ENCODE measurements around the gene PHOX2B.

The PHOX2B gene

DNA sequence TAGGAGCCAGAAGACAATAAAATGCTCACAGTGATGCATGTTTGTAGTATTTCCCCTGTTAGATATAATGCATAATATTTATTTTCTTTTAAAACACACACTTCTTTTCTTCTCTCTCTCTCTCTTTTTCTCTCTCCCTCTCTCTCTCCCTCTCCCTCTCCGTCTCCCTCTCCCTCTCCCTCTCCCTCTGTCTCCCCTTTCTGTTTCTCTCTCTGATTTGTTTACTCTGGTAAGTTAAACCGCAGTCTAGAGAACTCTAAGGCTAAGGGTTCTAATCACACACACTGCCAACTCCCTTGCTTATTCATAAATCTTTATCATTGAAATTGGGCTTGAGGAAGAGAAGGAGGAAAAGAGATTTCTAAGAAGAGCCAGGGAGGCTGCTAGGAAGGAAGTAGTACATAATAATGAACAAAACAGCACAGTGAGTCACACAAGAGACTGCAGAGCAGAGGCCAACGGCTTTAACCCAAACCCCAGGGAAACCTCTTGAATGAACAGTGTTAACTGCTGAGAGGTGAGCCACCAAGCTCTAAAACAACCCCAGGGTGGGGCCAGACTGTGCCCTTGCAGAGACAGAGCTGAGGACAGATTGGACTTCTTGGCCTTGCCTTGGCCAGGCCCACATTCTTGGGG is 9.1 kb upstream of the PHOX2B start:
- in situ Hi-C loops (cut with HindIII; ENCODE audit: low pct_unique_long_range_greater_than_20kb, low sequenced_read_pairs) = no loop called here
- DNase-seq (ENCODE audit: low read depth in 1 of 2, low spot score in 1 of 2) = no peak
- TF ChIP-seq JUND (IDR thresholded peaks at IDR 0.05; ENCODE audit: low read depth) = no peak

DNA sequence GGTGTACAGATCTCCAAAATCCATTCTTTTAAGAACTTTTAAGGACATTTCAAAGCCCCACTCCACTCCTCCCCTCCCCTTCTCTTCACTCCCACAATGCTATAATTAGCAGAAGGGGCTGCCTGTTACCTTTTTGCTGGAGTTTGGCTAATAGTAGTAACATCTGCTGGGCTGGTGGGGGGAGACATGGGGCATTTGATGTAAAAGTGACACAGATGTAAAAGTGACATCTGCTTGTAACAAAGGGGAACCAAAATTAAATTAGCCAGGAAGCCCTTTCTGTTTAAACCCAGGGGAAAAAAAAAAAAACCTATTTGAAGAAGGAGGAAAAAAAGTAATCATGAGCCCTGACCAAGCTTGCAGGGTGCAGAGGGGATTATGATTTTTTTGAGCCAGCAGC is 5.4 kb upstream of the PHOX2B start:
- TF ChIP-seq JUND (IDR thresholded peaks at IDR 0.05; ENCODE audit: low read depth) = no peak

DNA sequence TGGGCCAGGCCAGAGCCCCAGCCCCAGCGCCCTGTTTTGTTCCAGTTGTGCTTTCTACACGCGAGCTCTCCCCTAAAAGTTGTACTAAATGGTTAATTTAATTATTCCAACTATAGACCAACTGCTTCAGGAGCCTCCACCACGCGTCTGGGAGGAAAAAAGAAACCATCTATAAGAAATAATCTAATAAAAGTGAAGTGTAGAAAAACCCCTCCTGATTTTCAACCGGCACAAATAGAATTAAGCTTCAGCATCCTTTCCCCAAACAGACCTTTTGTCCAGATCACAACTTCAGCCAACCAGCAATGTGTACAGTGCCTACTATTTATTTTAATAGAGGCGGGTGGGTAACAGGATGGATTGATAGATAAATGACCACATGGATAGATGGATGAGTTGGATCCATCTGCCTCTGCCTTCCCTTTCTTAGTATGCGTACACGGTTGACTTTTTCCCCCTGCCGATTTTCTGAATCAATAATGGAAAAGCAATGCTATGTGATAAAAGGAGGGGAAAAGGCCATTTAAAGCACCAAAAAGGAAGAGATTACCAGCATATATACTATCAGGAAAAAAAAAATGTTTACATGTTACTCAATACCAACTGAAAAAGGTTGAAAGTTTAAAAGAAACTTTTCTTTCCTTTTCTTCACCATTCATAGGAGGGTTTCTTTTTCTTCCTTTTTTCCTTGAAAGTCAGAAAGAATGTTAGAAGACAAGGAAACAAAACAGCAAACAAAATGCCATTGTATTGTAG is 3.7 kb upstream of the PHOX2B start:
- in situ Hi-C loops (cut with HindIII; ENCODE audit: low pct_unique_long_range_greater_than_20kb, low sequenced_read_pairs) = no loop called here

More for the DNA sequence above, 5.4 kb upstream of the PHOX2B start:
- in situ Hi-C loops (cut with HindIII; ENCODE audit: low pct_unique_long_range_greater_than_20kb, low sequenced_read_pairs) = no loop called here
- no peak for DNase-seq (ENCODE audit: low read depth in 1 of 2, low spot score in 1 of 2)

DNA sequence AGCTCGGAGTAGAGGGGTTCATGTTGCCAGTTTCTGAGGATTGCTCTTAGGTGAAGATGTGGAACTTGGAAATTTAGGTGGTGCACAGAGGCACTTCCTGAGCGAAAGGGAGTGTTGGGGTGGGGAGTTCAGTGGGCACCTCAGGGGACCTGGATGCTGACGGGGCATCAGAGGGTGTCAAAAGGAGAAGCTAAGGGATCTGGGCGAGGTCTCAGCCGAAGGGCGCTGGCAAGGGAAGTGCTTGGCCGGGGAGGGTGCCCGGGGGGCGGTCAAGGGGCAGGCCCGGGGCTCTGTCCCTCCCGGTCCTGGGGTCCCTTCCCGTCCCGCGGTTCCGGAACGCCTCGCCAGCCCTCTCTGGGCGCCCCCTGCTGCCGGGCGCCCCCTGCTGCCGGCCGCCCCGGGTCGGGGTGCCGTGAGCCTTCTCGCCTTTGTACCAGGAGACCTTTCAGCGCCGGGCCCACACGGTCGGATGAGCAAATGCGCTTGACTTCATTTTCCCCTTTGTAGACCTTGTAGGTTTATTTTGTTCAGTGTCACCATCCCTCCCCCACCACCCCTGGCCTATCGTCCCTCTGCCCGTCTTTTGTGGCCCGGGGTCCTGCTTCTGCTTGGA is 3.0 kb upstream of the PHOX2B start:
- in situ Hi-C loops (cut with HindIII; ENCODE audit: low pct_unique_long_range_greater_than_20kb, low sequenced_read_pairs) = no loop called here
- no peak for TF ChIP-seq JUND (IDR thresholded peaks at IDR 0.05; ENCODE audit: low read depth)
- DNase-seq (ENCODE audit: low read depth in 1 of 2, low spot score in 1 of 2) = no peak

More for the DNA sequence above, 3.7 kb upstream of the PHOX2B start:
- TF ChIP-seq JUND (IDR thresholded peaks at IDR 0.05; ENCODE audit: low read depth) = no peak
- DNase-seq (ENCODE audit: low read depth in 1 of 2, low spot score in 1 of 2) = no peak

DNA sequence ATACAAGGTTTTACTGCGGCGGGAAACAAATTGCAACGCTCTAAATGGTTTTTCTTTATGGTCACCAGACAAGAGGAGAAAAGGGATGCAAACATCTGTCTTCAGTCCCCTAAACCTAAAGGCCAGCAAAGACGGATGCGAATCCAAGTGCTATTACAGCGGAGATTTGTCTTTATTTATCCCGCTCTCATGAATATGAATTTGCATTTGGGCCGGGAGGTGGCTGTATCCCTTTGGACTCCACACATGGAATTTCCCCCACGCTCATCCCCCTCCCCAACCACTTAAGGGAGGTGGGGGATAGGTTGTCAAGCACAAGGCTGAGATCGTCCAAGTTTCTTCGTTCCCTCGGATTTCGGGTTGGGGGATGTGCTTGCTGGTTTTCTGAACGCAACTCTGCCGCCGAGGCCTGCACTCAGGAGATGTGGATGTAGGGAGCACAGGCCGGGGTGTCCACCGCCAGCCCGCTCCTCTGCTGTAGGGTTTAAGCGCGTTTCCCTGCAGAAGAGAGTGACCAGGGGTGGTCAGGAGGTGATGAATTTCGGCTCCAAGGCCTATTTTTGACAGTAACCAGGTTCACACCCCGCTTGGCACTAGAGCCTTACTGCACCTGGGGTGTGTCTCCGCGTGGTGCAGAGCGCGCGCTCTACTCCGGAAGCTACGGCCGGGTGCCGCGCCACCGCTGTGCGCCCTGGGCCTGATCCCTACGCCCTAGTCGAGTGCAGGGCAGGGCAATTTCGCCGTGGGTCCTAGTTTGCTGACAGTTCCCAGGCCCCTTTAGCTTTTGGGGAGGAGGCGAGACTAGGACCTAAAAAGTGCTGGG is 2.3 kb upstream of the PHOX2B start:
- no peak for TF ChIP-seq JUND (IDR thresholded peaks at IDR 0.05; ENCODE audit: low read depth)
- in situ Hi-C loops (cut with HindIII; ENCODE audit: low pct_unique_long_range_greater_than_20kb, low sequenced_read_pairs) = no loop called here
- DNase-seq (ENCODE audit: low read depth in 1 of 2, low spot score in 1 of 2) = no peak

DNA sequence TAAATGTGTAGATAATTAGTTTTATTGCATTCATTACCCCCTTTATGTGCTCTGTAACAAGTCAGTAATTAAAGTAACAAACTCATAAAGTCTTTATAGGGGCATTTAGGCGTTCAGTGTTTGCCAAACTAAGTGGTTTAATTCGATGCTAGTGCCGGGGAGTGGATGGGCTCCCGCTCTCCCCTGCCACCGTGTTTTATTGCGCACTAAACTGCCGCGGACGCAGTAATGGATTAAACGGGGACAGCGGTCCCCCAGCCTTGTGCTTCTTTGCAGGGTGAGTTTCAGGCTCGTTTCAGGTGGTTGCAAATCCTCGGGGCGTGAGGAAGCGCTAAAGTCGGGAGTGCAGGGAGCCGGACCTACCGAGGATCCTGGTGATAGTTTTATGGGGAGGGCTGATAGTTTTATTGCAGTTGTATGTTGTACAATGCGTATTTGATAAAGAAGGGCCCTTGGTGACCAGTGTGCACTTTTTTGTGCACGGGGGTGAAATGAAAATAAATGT is 1.6 kb upstream of the PHOX2B start:
- in situ Hi-C loops (cut with HindIII; ENCODE audit: low pct_unique_long_range_greater_than_20kb, low sequenced_read_pairs) = no loop called here
- DNase-seq (ENCODE audit: low read depth in 1 of 2, low spot score in 1 of 2) = no peak
- no peak for TF ChIP-seq JUND (IDR thresholded peaks at IDR 0.05; ENCODE audit: low read depth)

DNA sequence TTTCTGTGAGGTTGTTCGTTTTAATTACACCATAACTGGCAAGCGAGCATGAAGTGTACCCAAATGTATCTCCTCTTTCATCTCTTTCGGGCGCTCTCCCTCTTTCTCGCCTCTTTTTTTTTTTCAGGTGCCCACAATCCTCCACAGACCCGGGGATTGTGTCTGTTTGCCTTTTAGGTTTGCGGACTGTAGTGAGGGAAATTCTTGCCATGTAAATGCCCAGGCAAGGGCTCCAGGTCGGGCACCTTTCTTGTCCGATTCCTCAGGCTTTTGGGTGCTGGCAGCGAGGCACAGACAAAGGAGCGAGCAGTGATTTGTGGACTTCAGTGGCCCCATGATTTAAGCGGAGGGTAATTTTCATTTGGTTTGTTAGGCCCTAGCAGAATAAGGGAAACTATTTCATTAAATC is 1.1 kb upstream of the PHOX2B start:
- TF ChIP-seq JUND (IDR thresholded peaks at IDR 0.05; ENCODE audit: low read depth) = no peak
- DNase-seq (ENCODE audit: low read depth in 1 of 2, low spot score in 1 of 2) = no peak
- in situ Hi-C loops (cut with HindIII; ENCODE audit: low pct_unique_long_range_greater_than_20kb, low sequenced_read_pairs) = no loop called here

DNA sequence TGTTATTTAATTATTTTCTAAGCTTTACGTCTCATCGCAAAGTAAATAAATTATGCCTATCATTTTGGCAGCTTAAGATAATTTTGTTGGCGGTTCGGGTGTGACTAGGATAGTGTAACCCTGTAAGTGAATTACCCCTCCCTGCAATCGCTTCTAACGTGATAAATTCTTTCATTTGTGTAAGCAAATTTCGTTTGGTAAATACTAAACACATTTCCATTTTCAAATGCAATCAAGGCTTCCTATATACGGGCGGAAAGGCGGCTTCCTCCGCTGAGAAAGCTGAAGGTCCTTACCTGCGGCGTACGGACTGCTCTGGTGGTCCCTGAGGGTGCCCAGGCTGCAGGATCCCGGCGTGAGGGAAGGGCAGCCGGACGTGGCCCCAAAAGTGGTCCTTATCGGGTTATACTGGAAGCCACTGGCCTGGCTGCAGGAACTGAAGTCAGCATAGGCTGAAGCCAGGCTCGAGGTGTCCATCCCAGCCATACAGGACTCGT is 403 bp downstream of the PHOX2B start:
- in situ Hi-C loops (cut with HindIII; ENCODE audit: low pct_unique_long_range_greater_than_20kb, low sequenced_read_pairs) = no loop called here
- no peak for DNase-seq (ENCODE audit: low read depth in 1 of 2, low spot score in 1 of 2)

DNA sequence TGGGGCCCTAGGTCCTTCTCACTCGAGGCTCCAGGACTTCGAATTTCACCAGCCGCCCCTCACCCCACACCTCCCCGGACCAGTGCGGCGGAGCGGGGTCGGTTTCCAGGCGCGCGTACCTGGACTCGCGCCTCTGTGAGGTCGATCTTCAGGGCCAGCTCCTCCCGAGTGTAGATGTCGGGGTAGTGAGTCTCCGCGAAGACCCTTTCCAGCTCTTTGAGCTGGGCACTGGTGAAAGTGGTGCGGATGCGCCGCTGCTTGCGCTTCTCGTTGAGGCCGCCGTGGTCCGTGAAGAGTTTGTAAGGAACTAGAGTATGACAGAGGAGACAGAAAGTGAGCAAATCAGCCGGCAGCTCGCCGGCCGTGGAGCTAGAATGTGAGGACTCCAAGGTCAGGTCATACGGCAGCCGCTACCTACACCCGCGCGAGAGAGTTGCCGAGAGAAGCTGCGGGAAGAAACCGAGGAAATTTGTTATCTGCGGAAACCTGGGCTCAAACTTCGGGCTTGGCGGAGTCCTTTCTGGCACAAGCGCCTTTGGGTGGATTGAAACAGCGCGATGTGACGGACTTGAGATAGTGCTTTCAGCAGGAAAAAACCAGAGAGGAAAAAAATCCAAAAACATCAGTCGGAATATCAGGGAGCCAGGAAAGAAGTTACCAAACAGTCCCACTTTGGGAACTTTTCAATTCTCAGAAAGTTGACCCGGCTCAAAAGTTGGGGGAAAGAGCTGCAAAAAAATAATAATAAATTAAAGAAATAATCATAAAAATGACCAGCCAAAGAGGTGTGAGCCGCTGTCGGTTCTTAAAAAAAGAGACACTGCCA is 1.1 kb downstream of the PHOX2B start:
- no peak for TF ChIP-seq JUND (IDR thresholded peaks at IDR 0.05; ENCODE audit: low read depth)
- in situ Hi-C loops (cut with HindIII; ENCODE audit: low pct_unique_long_range_greater_than_20kb, low sequenced_read_pairs) = no loop called here
- DNase-seq (ENCODE audit: low read depth in 1 of 2, low spot score in 1 of 2) = no peak

More for the DNA sequence above, 403 bp downstream of the PHOX2B start:
- no peak for TF ChIP-seq JUND (IDR thresholded peaks at IDR 0.05; ENCODE audit: low read depth)

DNA sequence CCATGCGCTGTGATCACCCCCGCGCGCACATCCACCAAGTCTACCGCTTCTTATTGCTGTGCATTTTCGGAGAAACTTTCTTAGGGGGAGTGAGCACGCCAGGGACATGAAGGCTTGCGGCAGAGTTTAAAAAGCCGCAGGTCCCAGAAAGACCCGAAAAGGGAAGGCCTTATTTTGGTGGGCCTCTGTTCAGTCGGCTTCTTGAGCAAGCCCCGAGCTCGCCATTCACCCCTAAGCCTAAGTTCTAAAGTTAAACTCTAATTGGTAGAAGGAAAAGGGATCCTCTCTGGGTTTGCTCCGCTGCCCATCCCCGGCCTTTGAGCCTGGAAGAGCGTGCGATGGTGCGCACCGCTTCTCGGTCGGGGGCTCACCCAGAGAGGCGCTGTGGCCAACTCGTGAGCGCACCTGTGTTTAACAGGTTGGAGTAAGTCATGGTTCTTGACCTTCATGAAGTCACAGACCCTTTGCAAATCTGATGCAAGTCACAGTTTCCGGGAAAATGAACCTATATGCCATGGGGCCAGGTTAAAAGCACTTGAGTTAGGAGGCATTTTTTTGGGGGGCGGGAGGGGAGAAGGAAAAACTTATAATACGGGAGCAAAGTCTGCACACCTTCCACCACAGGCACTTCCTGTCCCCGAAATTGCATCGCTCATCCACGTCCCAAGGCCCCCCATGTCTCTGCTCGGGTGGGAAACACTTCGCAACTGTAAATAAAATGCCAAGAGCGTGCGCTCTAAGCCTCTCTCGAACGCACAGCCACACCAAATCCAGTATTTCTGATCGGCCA is 1.9 kb downstream of the PHOX2B start:
- TF ChIP-seq JUND (IDR thresholded peaks at IDR 0.05; ENCODE audit: low read depth) = no peak
- in situ Hi-C loops (cut with HindIII; ENCODE audit: low pct_unique_long_range_greater_than_20kb, low sequenced_read_pairs) = no loop called here
- DNase-seq (ENCODE audit: low read depth in 1 of 2, low spot score in 1 of 2) = no peak

DNA sequence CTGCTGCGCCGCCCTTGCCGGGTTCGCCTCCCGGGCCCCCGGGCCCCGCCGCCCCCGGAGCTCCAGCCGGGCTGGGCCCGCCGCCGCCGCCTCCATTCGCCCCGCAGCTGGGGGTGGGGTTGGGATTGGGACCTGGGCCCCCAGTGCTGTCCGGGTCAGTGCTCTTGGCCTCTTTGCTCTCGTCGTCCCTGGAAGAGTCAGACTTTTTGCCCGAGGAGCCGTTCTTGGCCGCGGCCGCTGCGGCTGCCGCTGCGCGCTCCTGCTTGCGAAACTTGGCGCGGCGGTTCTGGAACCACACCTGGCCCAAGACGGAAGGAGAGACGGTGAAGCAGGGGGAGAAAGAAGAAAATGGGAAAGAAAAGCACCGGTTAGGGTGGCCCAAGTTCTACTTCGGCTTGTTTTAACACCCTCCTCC is 2.5 kb downstream of the PHOX2B start:
- no peak for DNase-seq (ENCODE audit: low read depth in 1 of 2, low spot score in 1 of 2)
- in situ Hi-C loops (cut with HindIII; ENCODE audit: low pct_unique_long_range_greater_than_20kb, low sequenced_read_pairs) = no loop called here
- TF ChIP-seq JUND (IDR thresholded peaks at IDR 0.05; ENCODE audit: low read depth) = no peak
